ENCODE data around the gene MPP1.

The MPP1 gene

GRCh38 chrX:154785716-154786115 lies 19.6 kb downstream of the MPP1 start:
- TF ChIP-seq PKNOX1 (IDR thresholded peaks at IDR 0.05) (no peak), SP1 (IDR thresholded peaks at IDR 0.05) (no peak), SUZ12 (IDR thresholded peaks at IDR 0.05) (no peak), L3MBTL2 (conservative IDR thresholded peaks at IDR 0.05) (no peak), HDGF (IDR thresholded peaks at IDR 0.05; ENCODE audit: borderline replicate concordance) (no peak), FOXA1 (IDR thresholded peaks at IDR 0.05) (no peak), ARNT (IDR thresholded peaks at IDR 0.05) (no peak), NFRKB (IDR thresholded peaks at IDR 0.05) (no peak), BHLHE40 (IDR thresholded peaks at IDR 0.05; ENCODE audit: borderline replicate concordance) (no peak)
- POLR2A ChIA-PET = interaction anchor here (1.0 kb wide), 1 partner anchor 20 kb away, joined by 3 read pairs; the partner anchor contains the start of gene MPP1
- CTCF ChIA-PET = no interaction called here
- DNase-seq (ENCODE audit: extremely low spot score) = no peak

- ChIA-PET CTCF (no interaction called here), POLR2A (interaction anchor here (1.0 kb wide), 1 partner anchor 9 kb away, joined by 4 read pairs; no protein-coding TSS in a partner anchor)
- DNase-seq (ENCODE audit: extremely low spot score) = no peak
- no peak for TF ChIP-seq L3MBTL2 (conservative IDR thresholded peaks at IDR 0.05)
- TF ChIP-seq ARNT (IDR thresholded peaks at IDR 0.05) = no peak
- TF ChIP-seq FOXM1 (IDR thresholded peaks at IDR 0.05; ENCODE audit: borderline replicate concordance) = no peak
- TF ChIP-seq FOXA1 (IDR thresholded peaks at IDR 0.05) = no peak
- TF ChIP-seq BHLHE40 (IDR thresholded peaks at IDR 0.05; ENCODE audit: borderline replicate concordance) = no peak
- TF ChIP-seq SP1 (IDR thresholded peaks at IDR 0.05) = no peak
- TF ChIP-seq LEF1 (IDR thresholded peaks at IDR 0.05; ENCODE audit: borderline replicate concordance) = no peak
- TF ChIP-seq HDGF (IDR thresholded peaks at IDR 0.05; ENCODE audit: borderline replicate concordance) = no peak
- TF ChIP-seq ELF4 (IDR thresholded peaks at IDR 0.05) = no peak
These were observed 20.9 kb downstream of the MPP1 start for GRCh38 chrX:154784149-154784995.

- TF ChIP-seq HDGF (IDR thresholded peaks at IDR 0.05; ENCODE audit: borderline replicate concordance) (no peak), PKNOX1 (IDR thresholded peaks at IDR 0.05) (no peak), FOXA1 (IDR thresholded peaks at IDR 0.05) (no peak), ELF4 (IDR thresholded peaks at IDR 0.05) (no peak), L3MBTL2 (conservative IDR thresholded peaks at IDR 0.05) (no peak), SP1 (IDR thresholded peaks at IDR 0.05) (no peak), SUZ12 (IDR thresholded peaks at IDR 0.05) (no peak), LEF1 (IDR thresholded peaks at IDR 0.05; ENCODE audit: borderline replicate concordance) (no peak)
- CTCF ChIA-PET = no interaction called here
- DNase-seq (ENCODE audit: extremely low spot score) = no peak
- POLR2A ChIA-PET = no interaction called here
These were observed 24.3 kb downstream of the MPP1 start for GRCh38 chrX:154780968-154781367.

GRCh38 chrX:154779261-154779660 lies 26.0 kb downstream of the MPP1 start:
- DNase-seq (ENCODE audit: extremely low spot score) = no peak
- TF ChIP-seq CTBP1 (IDR thresholded peaks at IDR 0.05; ENCODE audit: borderline replicate concordance) (no peak), LEF1 (IDR thresholded peaks at IDR 0.05; ENCODE audit: borderline replicate concordance) (no peak), BHLHE40 (IDR thresholded peaks at IDR 0.05; ENCODE audit: borderline replicate concordance) (no peak), ARNT (IDR thresholded peaks at IDR 0.05) (no peak), PKNOX1 (IDR thresholded peaks at IDR 0.05) (no peak), SUZ12 (IDR thresholded peaks at IDR 0.05) (no peak), L3MBTL2 (conservative IDR thresholded peaks at IDR 0.05) (no peak), HDGF (IDR thresholded peaks at IDR 0.05; ENCODE audit: borderline replicate concordance) (no peak), SP1 (IDR thresholded peaks at IDR 0.05) (no peak), TARDBP (IDR thresholded peaks at IDR 0.05) (no peak), ZNF384 (IDR thresholded peaks at IDR 0.05) (no peak), NFRKB (IDR thresholded peaks at IDR 0.05) (no peak), FOXK2 (IDR thresholded peaks at IDR 0.05) (no peak), FOXA1 (IDR thresholded peaks at IDR 0.05) (no peak), ELF4 (IDR thresholded peaks at IDR 0.05) (no peak), FOXM1 (IDR thresholded peaks at IDR 0.05; ENCODE audit: borderline replicate concordance) (no peak)
- ChIA-PET POLR2A (no interaction called here), CTCF (interaction anchor here (0.8 kb wide), 1 partner anchor 31 kb away, joined by 3 read pairs; no protein-coding TSS in a partner anchor)

GRCh38 chrX:154776753-154777152 lies 28.5 kb downstream of the MPP1 start:
- POLR2A ChIA-PET = interaction anchor here (2.9 kb wide), 1 partner anchor 14 kb away, joined by 10 read pairs; the partner anchor contains the start of gene DKC1
- TF ChIP-seq ARNT (IDR thresholded peaks at IDR 0.05) = no peak
- TF ChIP-seq ZNF384 (IDR thresholded peaks at IDR 0.05) = no peak
- TF ChIP-seq CTBP1 (IDR thresholded peaks at IDR 0.05; ENCODE audit: borderline replicate concordance) = no peak
- no peak for TF ChIP-seq L3MBTL2 (conservative IDR thresholded peaks at IDR 0.05)
- no peak for TF ChIP-seq TARDBP (IDR thresholded peaks at IDR 0.05)
- TF ChIP-seq SUZ12 (IDR thresholded peaks at IDR 0.05) = no peak
- no peak for TF ChIP-seq FOXK2 (IDR thresholded peaks at IDR 0.05)
- TF ChIP-seq PKNOX1 (IDR thresholded peaks at IDR 0.05) = no peak
- no peak for TF ChIP-seq HDGF (IDR thresholded peaks at IDR 0.05; ENCODE audit: borderline replicate concordance)
- TF ChIP-seq SP1 (IDR thresholded peaks at IDR 0.05) = no peak
- no peak for TF ChIP-seq LEF1 (IDR thresholded peaks at IDR 0.05; ENCODE audit: borderline replicate concordance)
- no peak for TF ChIP-seq FOXM1 (IDR thresholded peaks at IDR 0.05; ENCODE audit: borderline replicate concordance)
- TF ChIP-seq FOXA1 (IDR thresholded peaks at IDR 0.05) = no peak
- TF ChIP-seq NFRKB (IDR thresholded peaks at IDR 0.05) = no peak
- TF ChIP-seq ELF4 (IDR thresholded peaks at IDR 0.05) = no peak
- CTCF ChIA-PET = interaction anchor here (1.1 kb wide), 1 partner anchor 15 kb away, joined by 4 read pairs; no protein-coding TSS in a partner anchor
- DNase-seq (ENCODE audit: extremely low spot score) = no peak

All from HEK293T (cell line).